ENCODE data around the gene SAFB. TPM values are rescaled to one million over a fixed set of nuclear protein-coding genes. Genes with fewer than 3 reads are reported as not detected.

SAFB gene
- polyA plus RNA-seq, 1 of the 3 experiments (the other 2 are of a cell fraction) = 90.0 TPM

DNA sequence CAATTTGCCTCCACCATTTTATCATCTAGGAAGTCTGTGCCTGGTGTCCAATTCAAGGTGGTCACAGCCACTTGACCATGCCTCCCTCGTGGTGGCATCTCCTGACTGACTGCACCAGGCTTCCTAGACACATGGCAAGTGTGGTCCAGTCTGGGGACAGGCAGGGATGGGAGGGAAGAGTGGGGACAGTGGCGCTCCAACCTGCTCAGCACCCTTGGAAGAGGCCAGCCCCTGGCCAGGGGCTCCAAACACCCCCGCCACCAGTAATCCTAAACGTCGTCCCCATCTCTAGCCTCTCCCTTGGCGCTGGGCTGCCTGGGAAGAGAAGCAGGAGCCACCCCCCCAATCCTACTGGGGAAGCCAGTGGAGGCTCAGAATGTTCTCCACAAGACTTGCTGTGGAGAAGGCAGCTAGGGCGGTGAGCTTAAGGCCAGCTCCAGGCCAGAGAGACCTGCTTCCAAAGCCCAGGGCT lies 69.9 kb downstream of the SAFB start:
- peaks cover 9 to 57% of the 10 kb centered on the region in 2 experiments for H3K36me3 ChIP-seq (replicated peaks in 1 of 2; ENCODE audit: control insufficient read depth in 1 of 2, insufficient read depth in 2 of 2, low read length in 1 of 2)
- ChIA-PET CTCF (no interaction called here), POLR2A (no interaction called here)
- no peaks in the 10 kb centered on the region for H3K27me3 ChIP-seq (ENCODE audit: insufficient read depth)
- H3K9me2 ChIP-seq = no peaks in the 10 kb centered on the region
- peak; percentile 28 for DNase-seq
- peaks cover 53% of the 10 kb centered on the region for H3K79me2 ChIP-seq (ENCODE audit: insufficient read depth)
- no peak overlapping the region for H3K4me3 ChIP-seq (ENCODE audit: low read depth in 2 of 2, low read length in 1 of 2)
- no peaks in the 10 kb centered on the region for H3K9me3 ChIP-seq
- H3K9ac ChIP-seq = no peak overlapping the region
- H2AFZ ChIP-seq (ENCODE audit: low read depth) = no peak overlapping the region
- peaks cover 70% of the 10 kb centered on the region for H4K20me1 ChIP-seq (ENCODE audit: insufficient read depth)
- 87% methylated on average over 7 of the region's 7 CpGs for WGBS (ENCODE audit: low lambda C conversion rate)
- TF ChIP-seq GABPA (IDR thresholded peaks at IDR 0.05; ENCODE audit: low read depth) (no peak), FOXM1 (IDR thresholded peaks at IDR 0.05; ENCODE audit: low read depth) (no peak), YY1 (IDR thresholded peaks at IDR 0.05; ENCODE audit: low read depth) (no peak), MXI1 (IDR thresholded peaks at IDR 0.05; ENCODE audit: low read depth, low read length) (no peak), RFX5 (IDR thresholded peaks at IDR 0.05; ENCODE audit: low read length) (no peak), TAF1 (IDR thresholded peaks at IDR 0.05; ENCODE audit: borderline replicate concordance, low read depth, low read length) (no peak)
- TF ChIP-seq, protein P1, sequence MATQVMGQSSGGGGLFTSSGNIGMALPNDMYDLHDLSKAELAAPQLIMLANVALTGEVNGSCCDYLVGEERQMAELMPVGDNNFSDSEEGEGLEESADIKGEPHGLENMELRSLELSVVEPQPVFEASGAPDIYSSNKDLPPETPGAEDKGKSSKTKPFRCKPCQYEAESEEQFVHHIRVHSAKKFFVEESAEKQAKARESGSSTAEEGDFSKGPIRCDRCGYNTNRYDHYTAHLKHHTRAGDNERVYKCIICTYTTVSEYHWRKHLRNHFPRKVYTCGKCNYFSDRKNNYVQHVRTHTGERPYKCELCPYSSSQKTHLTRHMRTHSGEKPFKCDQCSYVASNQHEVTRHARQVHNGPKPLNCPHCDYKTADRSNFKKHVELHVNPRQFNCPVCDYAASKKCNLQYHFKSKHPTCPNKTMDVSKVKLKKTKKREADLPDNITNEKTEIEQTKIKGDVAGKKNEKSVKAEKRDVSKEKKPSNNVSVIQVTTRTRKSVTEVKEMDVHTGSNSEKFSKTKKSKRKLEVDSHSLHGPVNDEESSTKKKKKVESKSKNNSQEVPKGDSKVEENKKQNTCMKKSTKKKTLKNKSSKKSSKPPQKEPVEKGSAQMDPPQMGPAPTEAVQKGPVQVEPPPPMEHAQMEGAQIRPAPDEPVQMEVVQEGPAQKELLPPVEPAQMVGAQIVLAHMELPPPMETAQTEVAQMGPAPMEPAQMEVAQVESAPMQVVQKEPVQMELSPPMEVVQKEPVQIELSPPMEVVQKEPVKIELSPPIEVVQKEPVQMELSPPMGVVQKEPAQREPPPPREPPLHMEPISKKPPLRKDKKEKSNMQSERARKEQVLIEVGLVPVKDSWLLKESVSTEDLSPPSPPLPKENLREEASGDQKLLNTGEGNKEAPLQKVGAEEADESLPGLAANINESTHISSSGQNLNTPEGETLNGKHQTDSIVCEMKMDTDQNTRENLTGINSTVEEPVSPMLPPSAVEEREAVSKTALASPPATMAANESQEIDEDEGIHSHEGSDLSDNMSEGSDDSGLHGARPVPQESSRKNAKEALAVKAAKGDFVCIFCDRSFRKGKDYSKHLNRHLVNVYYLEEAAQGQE (IDR thresholded peaks at IDR 0.05; ENCODE audit: low read depth, low read length) = no peak
- TF ChIP-seq, protein P2, sequence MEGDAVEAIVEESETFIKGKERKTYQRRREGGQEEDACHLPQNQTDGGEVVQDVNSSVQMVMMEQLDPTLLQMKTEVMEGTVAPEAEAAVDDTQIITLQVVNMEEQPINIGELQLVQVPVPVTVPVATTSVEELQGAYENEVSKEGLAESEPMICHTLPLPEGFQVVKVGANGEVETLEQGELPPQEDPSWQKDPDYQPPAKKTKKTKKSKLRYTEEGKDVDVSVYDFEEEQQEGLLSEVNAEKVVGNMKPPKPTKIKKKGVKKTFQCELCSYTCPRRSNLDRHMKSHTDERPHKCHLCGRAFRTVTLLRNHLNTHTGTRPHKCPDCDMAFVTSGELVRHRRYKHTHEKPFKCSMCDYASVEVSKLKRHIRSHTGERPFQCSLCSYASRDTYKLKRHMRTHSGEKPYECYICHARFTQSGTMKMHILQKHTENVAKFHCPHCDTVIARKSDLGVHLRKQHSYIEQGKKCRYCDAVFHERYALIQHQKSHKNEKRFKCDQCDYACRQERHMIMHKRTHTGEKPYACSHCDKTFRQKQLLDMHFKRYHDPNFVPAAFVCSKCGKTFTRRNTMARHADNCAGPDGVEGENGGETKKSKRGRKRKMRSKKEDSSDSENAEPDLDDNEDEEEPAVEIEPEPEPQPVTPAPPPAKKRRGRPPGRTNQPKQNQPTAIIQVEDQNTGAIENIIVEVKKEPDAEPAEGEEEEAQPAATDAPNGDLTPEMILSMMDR (IDR thresholded peaks at IDR 0.05) = no peak
- TF ChIP-seq, protein P3, sequence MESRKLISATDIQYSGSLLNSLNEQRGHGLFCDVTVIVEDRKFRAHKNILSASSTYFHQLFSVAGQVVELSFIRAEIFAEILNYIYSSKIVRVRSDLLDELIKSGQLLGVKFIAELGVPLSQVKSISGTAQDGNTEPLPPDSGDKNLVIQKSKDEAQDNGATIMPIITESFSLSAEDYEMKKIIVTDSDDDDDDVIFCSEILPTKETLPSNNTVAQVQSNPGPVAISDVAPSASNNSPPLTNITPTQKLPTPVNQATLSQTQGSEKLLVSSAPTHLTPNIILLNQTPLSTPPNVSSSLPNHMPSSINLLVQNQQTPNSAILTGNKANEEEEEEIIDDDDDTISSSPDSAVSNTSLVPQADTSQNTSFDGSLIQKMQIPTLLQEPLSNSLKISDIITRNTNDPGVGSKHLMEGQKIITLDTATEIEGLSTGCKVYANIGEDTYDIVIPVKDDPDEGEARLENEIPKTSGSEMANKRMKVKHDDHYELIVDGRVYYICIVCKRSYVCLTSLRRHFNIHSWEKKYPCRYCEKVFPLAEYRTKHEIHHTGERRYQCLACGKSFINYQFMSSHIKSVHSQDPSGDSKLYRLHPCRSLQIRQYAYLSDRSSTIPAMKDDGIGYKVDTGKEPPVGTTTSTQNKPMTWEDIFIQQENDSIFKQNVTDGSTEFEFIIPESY (IDR thresholded peaks at IDR 0.05; ENCODE audit: borderline replicate concordance, low read depth) = no peak
- TF ChIP-seq, protein P4, sequence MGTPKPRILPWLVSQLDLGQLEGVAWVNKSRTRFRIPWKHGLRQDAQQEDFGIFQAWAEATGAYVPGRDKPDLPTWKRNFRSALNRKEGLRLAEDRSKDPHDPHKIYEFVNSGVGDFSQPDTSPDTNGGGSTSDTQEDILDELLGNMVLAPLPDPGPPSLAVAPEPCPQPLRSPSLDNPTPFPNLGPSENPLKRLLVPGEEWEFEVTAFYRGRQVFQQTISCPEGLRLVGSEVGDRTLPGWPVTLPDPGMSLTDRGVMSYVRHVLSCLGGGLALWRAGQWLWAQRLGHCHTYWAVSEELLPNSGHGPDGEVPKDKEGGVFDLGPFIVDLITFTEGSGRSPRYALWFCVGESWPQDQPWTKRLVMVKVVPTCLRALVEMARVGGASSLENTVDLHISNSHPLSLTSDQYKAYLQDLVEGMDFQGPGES (IDR thresholded peaks at IDR 0.05; ENCODE audit: low read depth, low read length) = no peak
- peaks cover 42% of the 10 kb centered on the region for H3F3A ChIP-seq (replicated peaks; ENCODE audit: insufficient read depth)
- 0 out of 2 replicates have a peak overlapping the region, but pooled peaks have one; percentile 3 for H3K4me2 ChIP-seq
- peak overlapping the region; percentile 6 to 58; a peak in 2 of 4 replicates for H3K27ac ChIP-seq (ENCODE audit: low read depth in 2 of 2, low read length in 1 of 2)
- peaks cover 0 to 28% of the 10 kb centered on the region in 2 experiments; a peak in 1 of 4 replicates for H3K4me1 ChIP-seq (ENCODE audit: control insufficient read depth in 1 of 2, insufficient read depth in 2 of 2, low read depth in 1 of 2, low read length in 1 of 2)
